Panc1 (cell line): Measurements from ENCODE around the gene JCHAIN. TPM values are rescaled to one million over a fixed set of nuclear protein-coding genes. Genes with fewer than 3 reads are reported as not detected.

Experiments
- ATAC-seq: fragments of 200-7000 bp; cut with Tn5 transposase; 2 replicates; pipeline ENCODE4 v1.9.1; 2020; ENCODE audit warnings: mild to moderate bottlenecking, moderate library complexity
- BruUV-seq: library from RNA; stranded (reverse); fragments of 400-500 nt; replicated peaks from 2 replicates; lab custom pipeline; 2021; lab: Mats Ljungman, UMichigan
- CTCF ChIA-PET: fragments of 300-600 bp; sonication (Branson Sonifier 250); formaldehyde crosslinking; loops from one replicate; lab custom pipeline; 2022; ENCODE audit warnings: antibody characterized with exemption; lab: Charles Lee
- POLR2A ChIA-PET: fragments of 300-600 bp; sonication (Branson Sonifier 250); formaldehyde crosslinking; loops from one replicate; lab custom pipeline; 2022; ENCODE audit warnings: antibody characterized with exemption; lab: Charles Lee
- DNase-seq: peaks from one replicate; pipeline ENCODE4 v3.0.0-alpha.2; 2010; ENCODE audit warnings: low read depth, low spot score
- H3K27ac ChIP-seq: 2 replicates; pipeline ENCODE4 v1.5.1; 2011; ENCODE audit warnings: mild to moderate bottlenecking, low read length, inconsistent platforms
- H3K27me3 ChIP-seq: fragments of 200-500 bp; sonication (Bioruptor generic); 2 replicates; pipeline ENCODE4 v1.6.0; 2014; ENCODE audit warnings: low read length, inconsistent platforms; ENCODE audit not compliant: control insufficient read depth, insufficient read depth
- H3K36me3 ChIP-seq: fragments of 200-500 bp; sonication (Bioruptor generic); 2 replicates; pipeline ENCODE4 v1.5.1; 2014; ENCODE audit warnings: inconsistent platforms, mild to moderate bottlenecking, low read length, moderate library complexity; ENCODE audit not compliant: control insufficient read depth, insufficient read depth
- H3K4me1 ChIP-seq: 2 replicates; pipeline ENCODE4 v1.5.1; 2011; ENCODE audit warnings: inconsistent platforms, mild to moderate bottlenecking, low read length, moderate library complexity; ENCODE audit not compliant: control insufficient read depth, insufficient read depth
- H3K4me3 ChIP-seq, 2 experiments: 2 replicates each; pipeline ENCODE4 v1.5.1; 2011 to 2012; ENCODE audit warnings: low read depth in 2 of 2, low read length in 2 of 2, mild to moderate bottlenecking in 2 of 2, inconsistent platforms in 1 of 2, moderate library complexity in 1 of 2
- H3K9me3 ChIP-seq: fragments of 200-500 bp; sonication (Bioruptor generic); 2 replicates; pipeline ENCODE4 v1.5.1; 2014; ENCODE audit warnings: low read depth, mild to moderate bottlenecking, inconsistent platforms, low read length, moderate library complexity; ENCODE audit not compliant: control insufficient read depth, insufficient read depth
- CTCF ChIP-seq: fragments of 450-650 bp; IDR thresholded peaks from 2 replicates; pipeline ENCODE4 v1.5.1; 2017; ENCODE audit warnings: mild to moderate bottlenecking
- POLR2AphosphoS5 ChIP-seq: IDR thresholded peaks from 2 replicates; pipeline ENCODE4 v1.6.1; 2012; ENCODE audit warnings: mild to moderate bottlenecking, low read depth, low read length, moderate library complexity
- SIN3A ChIP-seq: IDR thresholded peaks from 2 replicates; pipeline ENCODE4 v1.6.1; 2012; ENCODE audit warnings: low read depth, mild to moderate bottlenecking, low read length, moderate library complexity, borderline replicate concordance; ENCODE audit not compliant: insufficient read depth
- TCF7L2 ChIP-seq: IDR thresholded peaks from 2 replicates; pipeline ENCODE4 v1.6.1; 2011; ENCODE audit warnings: mild to moderate bottlenecking, low read depth, low read length, inconsistent platforms
- in situ Hi-C: cut with HindIII; loops from 2 replicates; pipeline ENCODE4 v1.10.0; 2016; ENCODE audit warnings: low sequenced_read_pairs, low pct_unique_long_range_greater_than_20kb
- intact Hi-C: fragments of 100-400 bp; cut with micrococcal nuclease; formaldehyde crosslinking; loops from one replicate; pipeline ENCODE4 v1.10.0; 2022; ENCODE audit not compliant: unreplicated experiment
- total RNA-seq: library from RNA; stranded (reverse); gene quantifications from one replicate; pipeline ENCODE4 v1.2.1, GENCODE V29; 2021; ENCODE audit not compliant: unreplicated experiment
- TF ChIP-seq, protein P1 (sequence below), 2 experiments: IDR thresholded peaks; 2 replicates each; pipeline ENCODE4 v1.6.1; 2011 to 2012; ENCODE audit warnings: low read depth in 2 of 2, control low read depth in 1 of 2, low read length in 1 of 2, mild to moderate bottlenecking in 1 of 2, moderate library complexity in 1 of 2; ENCODE audit not compliant: insufficient read depth in 1 of 2

The JCHAIN gene
- total RNA-seq, 1 experiment from 2014 or later = 0.36 TPM

DNA sequence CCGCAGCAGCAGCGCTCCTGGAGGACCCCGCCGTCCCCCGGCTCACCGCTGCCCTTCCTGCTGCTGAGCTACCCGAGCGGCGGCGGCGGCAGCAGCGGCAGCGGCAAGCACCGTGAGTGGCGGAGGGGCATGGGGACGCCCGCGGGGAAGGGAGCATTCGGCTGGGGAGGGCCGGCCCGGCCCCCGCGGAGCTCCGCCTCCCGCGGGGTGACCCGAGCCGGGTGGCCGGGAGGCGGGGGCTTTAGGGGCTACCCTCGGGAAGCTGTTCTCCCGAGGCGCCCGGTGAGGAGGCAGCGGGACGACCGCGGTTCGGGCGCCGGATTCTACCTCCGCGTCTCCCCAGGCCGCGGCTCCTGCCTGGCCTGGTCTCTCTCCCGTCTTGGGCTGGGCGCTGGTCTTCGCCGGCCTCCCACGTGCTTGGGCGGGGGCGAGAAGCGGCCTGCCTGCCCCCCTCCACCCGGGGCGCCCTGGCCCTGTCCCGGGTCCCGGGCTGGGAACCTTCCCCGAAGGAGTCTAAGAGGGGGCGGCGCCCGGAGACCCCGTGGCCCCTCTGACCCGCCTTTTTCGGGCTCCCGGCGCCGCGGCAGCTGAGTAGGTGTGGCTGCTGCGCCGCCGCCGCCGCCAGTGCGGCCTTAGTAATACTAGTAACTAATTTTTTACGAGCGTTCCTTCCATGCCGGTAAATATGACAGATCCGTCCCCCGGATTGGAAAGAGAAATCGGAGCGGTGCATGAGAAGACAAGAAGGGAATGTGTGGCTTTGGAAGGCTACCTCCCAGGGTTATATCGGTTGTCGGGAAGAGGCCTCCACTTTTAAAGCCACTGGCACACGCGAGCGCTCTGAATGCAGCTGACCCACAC is 39.1 kb upstream of the JCHAIN start:
- ATAC-seq (peak; percentile 85), DNase-seq (no peak)
- H3K27ac ChIP-seq = peak overlapping the region; percentile 87
- intact Hi-C loops (loop anchor here (2.0 kb wide), 1 partner anchor 17 kb away; the partner anchor contains the start of gene UTP3), in situ Hi-C loops (no loop called here)
- no TSS peak for BruUV-seq
- no peaks in the 10 kb centered on the region for H3K27me3 ChIP-seq
- ChIA-PET CTCF (interaction anchor here (0.6 to 0.7 kb wide), 2 partner anchors 26 to 49 kb away, joined by 3 to 5 read pairs; no protein-coding TSS in a partner anchor), POLR2A (interaction anchor here (0.6 to 0.9 kb wide), 2 partner anchors 14 to 134 kb away, joined by 4 to 12 read pairs; no protein-coding TSS in a partner anchor)
- H3K9me3 ChIP-seq = no peaks in the 10 kb centered on the region
- peak overlapping the region; percentile 67 to 82 for H3K4me3 ChIP-seq
- TF ChIP-seq POLR2AphosphoS5 = peak; percentile 61
- TF ChIP-seq, protein P1, sequence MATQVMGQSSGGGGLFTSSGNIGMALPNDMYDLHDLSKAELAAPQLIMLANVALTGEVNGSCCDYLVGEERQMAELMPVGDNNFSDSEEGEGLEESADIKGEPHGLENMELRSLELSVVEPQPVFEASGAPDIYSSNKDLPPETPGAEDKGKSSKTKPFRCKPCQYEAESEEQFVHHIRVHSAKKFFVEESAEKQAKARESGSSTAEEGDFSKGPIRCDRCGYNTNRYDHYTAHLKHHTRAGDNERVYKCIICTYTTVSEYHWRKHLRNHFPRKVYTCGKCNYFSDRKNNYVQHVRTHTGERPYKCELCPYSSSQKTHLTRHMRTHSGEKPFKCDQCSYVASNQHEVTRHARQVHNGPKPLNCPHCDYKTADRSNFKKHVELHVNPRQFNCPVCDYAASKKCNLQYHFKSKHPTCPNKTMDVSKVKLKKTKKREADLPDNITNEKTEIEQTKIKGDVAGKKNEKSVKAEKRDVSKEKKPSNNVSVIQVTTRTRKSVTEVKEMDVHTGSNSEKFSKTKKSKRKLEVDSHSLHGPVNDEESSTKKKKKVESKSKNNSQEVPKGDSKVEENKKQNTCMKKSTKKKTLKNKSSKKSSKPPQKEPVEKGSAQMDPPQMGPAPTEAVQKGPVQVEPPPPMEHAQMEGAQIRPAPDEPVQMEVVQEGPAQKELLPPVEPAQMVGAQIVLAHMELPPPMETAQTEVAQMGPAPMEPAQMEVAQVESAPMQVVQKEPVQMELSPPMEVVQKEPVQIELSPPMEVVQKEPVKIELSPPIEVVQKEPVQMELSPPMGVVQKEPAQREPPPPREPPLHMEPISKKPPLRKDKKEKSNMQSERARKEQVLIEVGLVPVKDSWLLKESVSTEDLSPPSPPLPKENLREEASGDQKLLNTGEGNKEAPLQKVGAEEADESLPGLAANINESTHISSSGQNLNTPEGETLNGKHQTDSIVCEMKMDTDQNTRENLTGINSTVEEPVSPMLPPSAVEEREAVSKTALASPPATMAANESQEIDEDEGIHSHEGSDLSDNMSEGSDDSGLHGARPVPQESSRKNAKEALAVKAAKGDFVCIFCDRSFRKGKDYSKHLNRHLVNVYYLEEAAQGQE (IDR thresholded peaks at IDR 0.05; ENCODE audit: insufficient read depth in 1 of 2, low read depth in 2 of 2, low read length in 1 of 2) = no peak
- TF ChIP-seq SIN3A = 0 out of 2 replicates have a peak, but pooled peaks have one; percentile 36
- no peak; the same call in 1 of the 2 replicates for TF ChIP-seq CTCF
- no peak for TF ChIP-seq TCF7L2
- H3K4me1 ChIP-seq = peaks cover 22% of the 10 kb centered on the region
- no peaks in the 10 kb centered on the region for H3K36me3 ChIP-seq

DNA sequence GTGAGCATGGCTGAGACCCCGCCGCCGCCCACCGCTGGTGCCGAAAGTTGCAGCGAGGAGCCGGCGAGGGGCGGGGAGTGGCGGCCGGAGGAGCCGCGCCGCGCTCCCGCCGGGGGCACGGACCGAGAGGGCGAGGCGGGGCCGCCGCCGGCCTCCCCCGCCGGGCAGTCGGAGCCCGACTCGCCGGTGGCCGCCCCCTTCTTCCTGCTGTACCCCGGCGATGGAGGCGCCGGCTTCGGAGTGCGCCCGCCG is 38.5 kb upstream of the JCHAIN start:
- H3K36me3 ChIP-seq = no peaks in the 10 kb centered on the region
- TF ChIP-seq SIN3A (0 out of 2 replicates have a peak, but pooled peaks have one; percentile 14), TCF7L2 (no peak)
- TF ChIP-seq, protein P1 (IDR thresholded peaks at IDR 0.05; ENCODE audit: insufficient read depth in 1 of 2, low read depth in 2 of 2, low read length in 1 of 2) = no peak
- H3K4me3 ChIP-seq = peak overlapping the region; percentile 67 to 82
- CTCF ChIA-PET = interaction anchor here (0.6 to 0.7 kb wide), 2 partner anchors 25 to 49 kb away, joined by 3 to 5 read pairs; no protein-coding TSS in a partner anchor
- intact Hi-C loops = loop anchor here (2.0 kb wide), 1 partner anchor 16 kb away; the partner anchor contains the start of gene UTP3
- DNase-seq (no peak), ATAC-seq (peak; percentile 52)
- peaks cover 20% of the 10 kb centered on the region for H3K4me1 ChIP-seq
- no peaks in the 10 kb centered on the region for H3K9me3 ChIP-seq
- H3K27me3 ChIP-seq = no peaks in the 10 kb centered on the region
- in situ Hi-C loops = no loop called here
- POLR2A ChIA-PET = interaction anchor here (0.9 kb wide), 1 partner anchor 13 kb away, joined by 4 read pairs; no protein-coding TSS in a partner anchor
- H3K27ac ChIP-seq = no peak overlapping the region
- no TSS peak for BruUV-seq
